ENCODE measurements around the gene THBD.

Gene THBD, protein sequence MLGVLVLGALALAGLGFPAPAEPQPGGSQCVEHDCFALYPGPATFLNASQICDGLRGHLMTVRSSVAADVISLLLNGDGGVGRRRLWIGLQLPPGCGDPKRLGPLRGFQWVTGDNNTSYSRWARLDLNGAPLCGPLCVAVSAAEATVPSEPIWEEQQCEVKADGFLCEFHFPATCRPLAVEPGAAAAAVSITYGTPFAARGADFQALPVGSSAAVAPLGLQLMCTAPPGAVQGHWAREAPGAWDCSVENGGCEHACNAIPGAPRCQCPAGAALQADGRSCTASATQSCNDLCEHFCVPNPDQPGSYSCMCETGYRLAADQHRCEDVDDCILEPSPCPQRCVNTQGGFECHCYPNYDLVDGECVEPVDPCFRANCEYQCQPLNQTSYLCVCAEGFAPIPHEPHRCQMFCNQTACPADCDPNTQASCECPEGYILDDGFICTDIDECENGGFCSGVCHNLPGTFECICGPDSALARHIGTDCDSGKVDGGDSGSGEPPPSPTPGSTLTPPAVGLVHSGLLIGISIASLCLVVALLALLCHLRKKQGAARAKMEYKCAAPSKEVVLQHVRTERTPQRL

DNA sequence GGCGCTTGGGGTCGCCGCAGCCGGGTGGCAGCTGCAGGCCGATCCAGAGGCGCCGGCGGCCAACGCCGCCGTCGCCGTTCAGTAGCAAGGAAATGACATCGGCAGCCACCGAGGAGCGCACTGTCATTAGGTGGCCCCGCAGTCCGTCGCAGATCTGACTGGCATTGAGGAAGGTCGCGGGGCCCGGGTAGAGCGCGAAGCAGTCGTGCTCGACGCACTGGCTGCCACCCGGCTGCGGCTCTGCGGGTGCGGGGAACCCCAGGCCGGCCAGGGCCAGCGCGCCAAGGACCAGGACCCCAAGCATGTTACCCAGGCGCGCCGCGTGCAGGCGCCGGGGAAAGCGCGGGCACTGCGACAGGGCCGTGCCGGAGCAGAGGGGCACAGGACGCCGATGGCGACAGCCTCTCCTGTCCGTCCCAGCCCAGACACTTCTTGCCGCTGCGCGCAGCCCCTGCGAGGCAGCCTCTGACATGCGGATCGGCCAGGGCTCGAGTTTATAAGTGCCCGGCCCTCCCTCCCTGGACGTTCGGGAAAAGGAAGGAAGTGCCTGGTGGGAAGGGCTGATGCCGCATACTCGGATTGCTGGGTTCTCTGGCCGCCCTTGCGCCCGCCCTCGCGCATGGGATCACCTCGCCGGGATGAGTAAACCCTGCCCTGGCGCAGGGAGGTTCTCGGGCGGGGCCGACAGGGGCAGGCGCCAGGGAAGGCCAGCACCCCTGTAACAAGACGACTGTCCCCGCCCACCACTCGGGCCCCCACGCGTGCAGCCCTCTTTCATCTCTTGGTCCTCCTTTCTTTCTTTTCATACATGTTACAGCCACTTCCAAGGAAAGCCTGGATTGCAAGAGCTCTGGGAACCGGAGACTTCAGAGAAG is at the start of gene THBD:
THBD (minus strand) TSS at position 472 of the 875 bp plus-strand sequence; CDS start at position 304, 168 bp downstream.
- TF ChIP-seq, protein P1, sequence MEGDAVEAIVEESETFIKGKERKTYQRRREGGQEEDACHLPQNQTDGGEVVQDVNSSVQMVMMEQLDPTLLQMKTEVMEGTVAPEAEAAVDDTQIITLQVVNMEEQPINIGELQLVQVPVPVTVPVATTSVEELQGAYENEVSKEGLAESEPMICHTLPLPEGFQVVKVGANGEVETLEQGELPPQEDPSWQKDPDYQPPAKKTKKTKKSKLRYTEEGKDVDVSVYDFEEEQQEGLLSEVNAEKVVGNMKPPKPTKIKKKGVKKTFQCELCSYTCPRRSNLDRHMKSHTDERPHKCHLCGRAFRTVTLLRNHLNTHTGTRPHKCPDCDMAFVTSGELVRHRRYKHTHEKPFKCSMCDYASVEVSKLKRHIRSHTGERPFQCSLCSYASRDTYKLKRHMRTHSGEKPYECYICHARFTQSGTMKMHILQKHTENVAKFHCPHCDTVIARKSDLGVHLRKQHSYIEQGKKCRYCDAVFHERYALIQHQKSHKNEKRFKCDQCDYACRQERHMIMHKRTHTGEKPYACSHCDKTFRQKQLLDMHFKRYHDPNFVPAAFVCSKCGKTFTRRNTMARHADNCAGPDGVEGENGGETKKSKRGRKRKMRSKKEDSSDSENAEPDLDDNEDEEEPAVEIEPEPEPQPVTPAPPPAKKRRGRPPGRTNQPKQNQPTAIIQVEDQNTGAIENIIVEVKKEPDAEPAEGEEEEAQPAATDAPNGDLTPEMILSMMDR (IDR thresholded peaks at IDR 0.05; ENCODE audit: borderline replicate concordance, control extremely low read depth, extremely low read depth, insufficient read depth, missing control alignments) = no peak
- in situ Hi-C loops (cut with MboI; ENCODE audit: low sequenced_read_pairs, unreplicated experiment) = no loop called here
- peak; percentile 37 for DNase-seq (ENCODE audit: low spot score)

DNA sequence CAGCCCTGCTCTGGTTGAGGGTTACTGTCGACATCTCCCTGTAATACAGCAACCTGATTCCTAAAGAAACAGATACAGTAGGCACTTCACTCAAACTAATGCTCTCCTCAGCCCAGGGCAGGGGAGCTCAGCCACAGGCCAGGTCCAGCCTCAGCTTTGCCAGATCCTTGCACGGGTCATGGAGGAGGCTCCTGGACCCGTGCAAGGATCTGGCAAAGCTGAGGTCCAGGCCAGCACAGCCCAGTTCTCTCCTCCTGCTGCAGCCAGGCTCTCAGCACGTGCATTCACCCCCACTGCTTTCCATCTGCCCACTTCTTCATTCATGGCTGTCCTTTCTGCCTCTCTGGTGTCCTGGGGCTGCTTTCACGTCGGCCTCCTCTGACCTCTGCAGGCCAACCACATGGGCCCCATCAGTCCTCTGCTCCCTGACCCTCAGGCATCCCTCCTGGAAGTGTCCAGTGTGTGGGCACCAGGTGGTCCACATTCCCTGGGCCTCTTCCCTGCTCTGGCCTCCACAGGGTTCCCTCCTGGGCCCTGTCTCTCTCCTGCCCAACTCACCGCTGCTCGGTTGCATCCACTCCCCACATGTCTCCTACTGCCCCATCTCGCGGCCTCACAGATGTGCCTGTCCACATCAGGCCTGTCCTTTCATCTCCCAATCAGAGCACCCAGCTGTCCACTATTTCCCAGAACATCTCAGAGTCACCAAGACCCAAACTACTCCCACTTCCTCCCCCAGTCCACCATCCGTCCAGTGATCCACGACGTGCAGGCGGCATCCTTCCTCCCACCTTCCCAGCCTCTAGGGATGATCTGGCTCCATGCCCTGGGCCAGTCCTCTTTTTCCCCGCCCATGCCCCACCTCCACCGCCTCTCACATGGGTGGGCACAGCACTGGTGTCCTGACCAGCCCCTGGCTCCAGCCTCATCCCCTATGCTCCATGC is 48.4 kb upstream of the THBD start:
- TF ChIP-seq, protein P1 (IDR thresholded peaks at IDR 0.05; ENCODE audit: borderline replicate concordance, control extremely low read depth, extremely low read depth, insufficient read depth, missing control alignments) = no peak
- in situ Hi-C loops (cut with MboI; ENCODE audit: low sequenced_read_pairs, unreplicated experiment) = no loop called here
- no peak for DNase-seq (ENCODE audit: low spot score)

DNA sequence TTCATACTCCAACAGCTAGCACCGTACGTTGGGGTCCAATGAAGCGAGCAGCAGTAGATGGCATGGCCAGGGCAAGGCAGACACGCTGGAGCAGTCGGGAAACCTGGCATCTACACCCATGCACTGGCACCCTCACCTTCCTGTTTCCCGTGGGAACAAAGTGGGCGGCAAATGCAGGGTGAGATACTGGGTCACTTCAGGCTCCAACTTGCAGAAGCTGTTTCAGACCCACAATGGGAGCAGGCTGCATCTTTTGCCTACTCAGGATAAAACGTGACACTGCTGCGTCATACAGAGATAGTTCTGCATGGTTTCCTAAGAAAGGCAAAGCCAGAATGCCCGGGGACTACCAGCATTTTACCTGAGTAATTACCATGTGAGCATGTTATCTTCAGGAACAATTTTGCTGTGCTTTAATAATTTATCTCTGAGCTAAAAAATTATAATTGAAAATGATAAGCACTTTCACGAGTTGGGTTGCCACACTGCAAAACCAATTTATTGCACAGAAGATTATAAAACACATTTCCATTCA is 47.6 kb upstream of the THBD start:
- no peak for DNase-seq (ENCODE audit: low spot score)
- in situ Hi-C loops (cut with MboI; ENCODE audit: low sequenced_read_pairs, unreplicated experiment) = no loop called here
- TF ChIP-seq, protein P1 (IDR thresholded peaks at IDR 0.05; ENCODE audit: borderline replicate concordance, control extremely low read depth, extremely low read depth, insufficient read depth, missing control alignments) = no peak

DNA sequence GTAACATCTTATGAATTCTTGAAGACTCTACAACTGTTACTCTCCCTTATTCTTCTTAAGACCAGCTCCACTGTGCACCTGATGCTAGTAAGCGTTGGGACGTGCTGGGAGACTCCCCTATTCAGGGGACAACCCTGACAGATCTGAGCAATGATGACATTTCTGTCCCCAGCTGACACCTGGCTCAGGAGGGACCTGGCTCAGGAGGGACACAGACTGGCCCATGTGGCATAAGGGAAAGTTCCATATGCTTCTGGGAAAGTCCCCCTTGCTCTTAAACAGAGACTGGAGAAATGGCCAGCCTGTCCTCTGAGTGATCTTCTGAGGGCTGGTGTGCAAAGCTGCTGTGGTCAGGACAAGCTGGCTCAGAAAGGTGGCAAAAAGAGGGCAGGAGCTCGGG is 46.6 kb upstream of the THBD start:
- no peak for DNase-seq (ENCODE audit: low spot score)
- in situ Hi-C loops (cut with MboI; ENCODE audit: low sequenced_read_pairs, unreplicated experiment) = no loop called here
- TF ChIP-seq, protein P1 (IDR thresholded peaks at IDR 0.05; ENCODE audit: borderline replicate concordance, control extremely low read depth, extremely low read depth, insufficient read depth, missing control alignments) = no peak

DNA sequence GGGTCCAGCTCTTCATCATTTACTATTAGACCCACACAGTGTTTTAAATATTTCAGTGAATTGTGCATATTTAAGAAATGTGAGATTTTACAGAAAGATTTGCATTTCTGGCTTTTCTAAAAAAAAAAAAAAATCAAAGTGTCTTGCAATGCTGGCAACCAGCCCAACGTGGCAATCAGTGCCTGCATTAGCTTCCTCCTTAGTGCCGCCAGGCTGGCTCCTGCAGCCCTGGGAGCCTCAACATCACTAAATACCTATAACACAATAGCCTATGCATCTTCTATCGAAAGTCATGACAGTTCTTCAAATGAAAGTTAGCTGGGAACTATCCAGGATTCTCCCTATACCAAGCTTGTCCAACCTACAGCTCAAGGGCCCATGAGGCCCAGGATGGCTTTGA is 46.0 kb upstream of the THBD start:
- TF ChIP-seq, protein P1 (IDR thresholded peaks at IDR 0.05; ENCODE audit: borderline replicate concordance, control extremely low read depth, extremely low read depth, insufficient read depth, missing control alignments) = no peak
- in situ Hi-C loops (cut with MboI; ENCODE audit: low sequenced_read_pairs, unreplicated experiment) = no loop called here
- DNase-seq (ENCODE audit: low spot score) = no peak

Data from GM13976 (cell line).